ENCODE data around the gene USP34.

DNA sequence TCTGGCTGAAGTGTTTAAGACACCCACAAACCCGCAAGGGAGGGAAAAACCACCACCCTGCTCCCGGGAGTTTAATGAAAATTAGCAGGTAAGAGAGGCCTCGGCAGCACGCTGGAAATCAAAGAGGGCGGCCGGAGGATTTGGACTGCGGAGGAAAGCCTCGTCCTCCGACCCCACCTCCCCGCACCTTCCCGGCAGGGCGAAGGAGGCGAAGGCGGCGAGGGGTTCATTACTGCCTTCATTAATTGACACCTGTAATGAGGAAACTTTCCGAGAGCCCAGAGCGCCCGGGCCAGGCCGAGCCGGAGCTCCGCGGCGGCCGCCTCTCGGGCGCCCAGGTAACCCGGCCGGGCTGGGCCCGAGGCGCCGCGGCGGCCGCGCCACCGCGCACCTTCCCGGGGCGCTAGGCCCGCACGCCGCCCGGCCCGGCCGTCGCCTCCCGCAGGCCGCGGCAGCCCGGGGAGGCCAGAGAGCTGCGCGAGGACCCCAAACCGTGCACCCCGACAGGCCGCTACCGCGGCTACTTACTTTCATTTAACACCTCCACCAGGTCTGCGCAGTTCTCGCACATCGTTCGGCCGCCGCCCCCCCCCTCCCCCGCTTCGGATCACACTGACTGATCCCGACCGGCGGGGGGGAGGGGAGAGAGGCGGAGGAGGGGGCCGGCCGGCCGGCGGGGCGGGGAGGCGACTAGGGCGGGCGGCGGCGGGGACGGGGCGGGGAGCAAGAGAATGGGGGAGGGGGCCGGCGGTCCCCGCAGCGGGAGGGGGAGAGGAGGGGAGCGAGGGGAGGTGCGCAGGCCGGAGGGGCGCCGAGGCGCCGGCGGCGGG, 550 bp downstream of the USP34 start:
- TF ChIP-seq, protein P1, sequence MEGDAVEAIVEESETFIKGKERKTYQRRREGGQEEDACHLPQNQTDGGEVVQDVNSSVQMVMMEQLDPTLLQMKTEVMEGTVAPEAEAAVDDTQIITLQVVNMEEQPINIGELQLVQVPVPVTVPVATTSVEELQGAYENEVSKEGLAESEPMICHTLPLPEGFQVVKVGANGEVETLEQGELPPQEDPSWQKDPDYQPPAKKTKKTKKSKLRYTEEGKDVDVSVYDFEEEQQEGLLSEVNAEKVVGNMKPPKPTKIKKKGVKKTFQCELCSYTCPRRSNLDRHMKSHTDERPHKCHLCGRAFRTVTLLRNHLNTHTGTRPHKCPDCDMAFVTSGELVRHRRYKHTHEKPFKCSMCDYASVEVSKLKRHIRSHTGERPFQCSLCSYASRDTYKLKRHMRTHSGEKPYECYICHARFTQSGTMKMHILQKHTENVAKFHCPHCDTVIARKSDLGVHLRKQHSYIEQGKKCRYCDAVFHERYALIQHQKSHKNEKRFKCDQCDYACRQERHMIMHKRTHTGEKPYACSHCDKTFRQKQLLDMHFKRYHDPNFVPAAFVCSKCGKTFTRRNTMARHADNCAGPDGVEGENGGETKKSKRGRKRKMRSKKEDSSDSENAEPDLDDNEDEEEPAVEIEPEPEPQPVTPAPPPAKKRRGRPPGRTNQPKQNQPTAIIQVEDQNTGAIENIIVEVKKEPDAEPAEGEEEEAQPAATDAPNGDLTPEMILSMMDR (IDR thresholded peaks at IDR 0.05), result no peak
- TF ChIP-seq POLR2A (IDR thresholded peaks at IDR 0.05), result no peak
- TF ChIP-seq EP300 (IDR thresholded peaks at IDR 0.05), result no peak

Measured in ovary (tissue), 3 donors.